CD14-positive monocyte (primary cell): Measurements from ENCODE around the gene COCH. TPM values are rescaled to one million over a fixed set of nuclear protein-coding genes. Genes with fewer than 3 reads are reported as not detected.

Experiments
- DNase-seq, 3 donors: peaks; one replicate each; pipeline ENCODE4 v3.0.0-alpha.2; 2011 to 2022
- H2AFZ ChIP-seq: 2 replicates; pipeline ENCODE4 v1.6.0; 2012; ENCODE audit warnings: mild to moderate bottlenecking, low read depth, low read length, inconsistent platforms; ENCODE audit not compliant: insufficient read depth, poor library complexity, severe bottlenecking
- H3K27ac ChIP-seq, 2 donors: 1 replicate in 1 of 2; 2 replicates in 1 of 2; pipeline ENCODE4 v1.5.1; 2012 to 2013; ENCODE audit warnings: low read length in 2 of 2, control low read depth in 1 of 2, inconsistent platforms in 1 of 2, low read depth in 1 of 2, mild to moderate bottlenecking in 1 of 2
- H3K27me3 ChIP-seq, 2 donors: one replicate each; pipeline versions ENCODE4 v1.6.0 to v1.6.1; 2011 to 2013; ENCODE audit warnings: low read length in 2 of 2; ENCODE audit not compliant: control insufficient read depth in 2 of 2, insufficient read depth in 2 of 2
- H3K36me3 ChIP-seq, 2 donors: replicated peaks in 1 of 2; 1 replicate in 1 of 2; 2 replicates in 1 of 2; pipeline versions ENCODE4 v1.5.1 to v1.6.1; 2012 to 2013; ENCODE audit warnings: low read length in 2 of 2, control low read depth in 1 of 2, inconsistent platforms in 1 of 2, mild to moderate bottlenecking in 1 of 2; ENCODE audit not compliant: insufficient read depth in 2 of 2, control insufficient read depth in 1 of 2
- H3K4me1 ChIP-seq, 2 donors: 1 replicate in 1 of 2; 2 replicates in 1 of 2; pipeline versions ENCODE4 v1.5.1 to v1.6.1; 2012 to 2013; ENCODE audit warnings: low read length in 2 of 2, control low read depth in 1 of 2, inconsistent platforms in 1 of 2, mild to moderate bottlenecking in 1 of 2, moderate library complexity in 1 of 2; ENCODE audit not compliant: insufficient read depth in 2 of 2, control insufficient read depth in 1 of 2
- H3K4me2 ChIP-seq: replicated peaks from 2 replicates; pipeline ENCODE3; 2012; ENCODE audit warnings: low read length, moderate library complexity, mild to moderate bottlenecking; ENCODE audit not compliant: poor library complexity, severe bottlenecking; ENCODE audit errors: extremely low read depth
- H3K4me3 ChIP-seq, 3 experiments: fragments of 200-600 bp in 1 of 3; sonication (generic) in 1 of 3; replicated peaks in 1 of 3; 1 replicate in 2 of 3; 2 replicates in 1 of 3; pipeline ENCODE4 v1.5.1; 2011 to 2013; ENCODE audit warnings: low read length in 3 of 3, mild to moderate bottlenecking in 3 of 3, control low read depth in 2 of 3, low read depth in 2 of 3, inconsistent platforms in 1 of 3, moderate library complexity in 1 of 3
- H3K79me2 ChIP-seq: 2 replicates; pipeline ENCODE4 v1.6.0; 2012; ENCODE audit warnings: mild to moderate bottlenecking, control low read depth, inconsistent platforms, low read length, moderate library complexity; ENCODE audit not compliant: insufficient read depth
- H3K9ac ChIP-seq: 2 replicates; pipeline ENCODE4 v1.6.0; 2017; ENCODE audit warnings: low read length, mild to moderate bottlenecking; ENCODE audit not compliant: insufficient read depth, poor library complexity, severe bottlenecking
- H3K9me3 ChIP-seq, 2 donors: replicated peaks in 1 of 2; 1 replicate in 1 of 2; 2 replicates in 1 of 2; pipeline versions ENCODE4 v1.5.1 to v1.6.1; 2012 to 2013; ENCODE audit warnings: low read length in 2 of 2, control low read depth in 1 of 2; ENCODE audit not compliant: control insufficient read depth in 1 of 2, insufficient read depth in 1 of 2
- H4K20me1 ChIP-seq: 2 replicates; pipeline ENCODE4 v1.6.0; 2012; ENCODE audit warnings: mild to moderate bottlenecking, low read length, control low read depth, moderate library complexity; ENCODE audit not compliant: insufficient read depth
- H3K27ac Mint-ChIP-seq, 7 donors: one replicate each; pipeline ENCODE4 v1.8.0; 2020; ENCODE audit warnings: mild to moderate bottlenecking in 7 of 7, mixed read lengths in 7 of 7, moderate library complexity in 6 of 7, inconsistent platforms in 2 of 7
- H3K27me3 Mint-ChIP-seq, 3 donors: one replicate each; pipeline ENCODE4 v1.8.0; 2021 to 2022; ENCODE audit warnings: low read depth in 3 of 3, mild to moderate bottlenecking in 3 of 3, mixed read lengths in 3 of 3, moderate library complexity in 3 of 3, inconsistent platforms in 1 of 3
- H3K36me3 Mint-ChIP-seq, 2 donors: one replicate each; pipeline ENCODE4 v1.8.0; 2020; ENCODE audit warnings: mixed read lengths in 2 of 2, inconsistent platforms in 1 of 2, mild to moderate bottlenecking in 1 of 2
- H3K4me1 Mint-ChIP-seq: one replicate; pipeline ENCODE4 v1.8.0; 2020; ENCODE audit warnings: mild to moderate bottlenecking, mixed read lengths
- H3K4me3 Mint-ChIP-seq, 2 donors: one replicate each; pipeline ENCODE4 v1.8.0; 2020; ENCODE audit warnings: mild to moderate bottlenecking in 2 of 2, mixed read lengths in 2 of 2, moderate library complexity in 1 of 2
- H3K9me3 Mint-ChIP-seq, 7 donors: one replicate each; pipeline ENCODE4 v1.8.0; 2020 to 2022; ENCODE audit warnings: mixed read lengths in 7 of 7, mild to moderate bottlenecking in 6 of 7, moderate library complexity in 6 of 7, inconsistent platforms in 2 of 7
- WGBS: methylation state at CpG from one replicate; pipeline ENCODE4 v1.1.5; 2013; ENCODE audit warnings: missing lambda C conversion rate; ENCODE audit not compliant: insufficient coverage; 5-methylcytosine and 5-hydroxymethylcytosine counted together
- intact Hi-C, 2 donors: fragments of 100-400 bp; cut with micrococcal nuclease; formaldehyde crosslinking; loops; one replicate each; pipeline versions ENCODE4 v1.15.0 to v1.15.1; 2023
- polyA plus RNA-seq, 3 donors: library from polyadenylated mRNA; depleted of rRNA in 1 of 3; unstranded in 2 of 3; stranded (reverse) in 1 of 3; fragments of 300-500 nt in 2 of 3; fragments of >200 nt in 1 of 3; fragmentation: Illumina TruSeq in 2 of 3; gene quantifications; 1 replicate in 2 of 3; 2 replicates in 1 of 3; pipeline ENCODE4 v1.2.3, GENCODE V29; 2012 to 2021
- TF ChIP-seq, protein P1 (sequence below): fragments of 200-600 bp; IDR thresholded peaks from one replicate; pipeline ENCODE4 v1.8.0; 2022; ENCODE audit warnings: antibody characterized with exemption, mild to moderate bottlenecking

Gene COCH
- polyA plus RNA-seq, 3 donors = 0.48 to 2.0 (median 0.87) TPM

GRCh38 chr14:30864934-30865333 lies 9.4 kb upstream of the COCH start:
- peaks cover 0 to 15% (median 3%) of the 10 kb centered on the region in 7 donors for H3K9me3 Mint-ChIP-seq
- Histone ChIP-seq H3K4me3 (no peak overlapping the region), H3K9me3 (no peaks in the 10 kb centered on the region), H2AFZ (no peak overlapping the region), H3K9ac (no peak overlapping the region), H4K20me1 (no peaks in the 10 kb centered on the region), H3K27me3 (no peaks in the 10 kb centered on the region), H3K36me3 (no peaks in the 10 kb centered on the region), H3K79me2 (no peaks in the 10 kb centered on the region), H3K4me2 (no peak overlapping the region), H3K27ac (no peak overlapping the region), H3K4me1 (peaks cover 39 to 40% of the 10 kb centered on the region in 2 donors)
- peaks cover 0 to 2% (median 2%) of the 10 kb centered on the region in 3 donors for H3K27me3 Mint-ChIP-seq
- intact Hi-C loops = no loop called here
- 0% methylated on average over 1 of the region's 5 CpGs for WGBS
- H3K4me3 Mint-ChIP-seq = no peak overlapping the region
- no peaks in the 10 kb centered on the region for H3K36me3 Mint-ChIP-seq
- H3K27ac Mint-ChIP-seq = no peak overlapping the region
- TF ChIP-seq, protein P1, sequence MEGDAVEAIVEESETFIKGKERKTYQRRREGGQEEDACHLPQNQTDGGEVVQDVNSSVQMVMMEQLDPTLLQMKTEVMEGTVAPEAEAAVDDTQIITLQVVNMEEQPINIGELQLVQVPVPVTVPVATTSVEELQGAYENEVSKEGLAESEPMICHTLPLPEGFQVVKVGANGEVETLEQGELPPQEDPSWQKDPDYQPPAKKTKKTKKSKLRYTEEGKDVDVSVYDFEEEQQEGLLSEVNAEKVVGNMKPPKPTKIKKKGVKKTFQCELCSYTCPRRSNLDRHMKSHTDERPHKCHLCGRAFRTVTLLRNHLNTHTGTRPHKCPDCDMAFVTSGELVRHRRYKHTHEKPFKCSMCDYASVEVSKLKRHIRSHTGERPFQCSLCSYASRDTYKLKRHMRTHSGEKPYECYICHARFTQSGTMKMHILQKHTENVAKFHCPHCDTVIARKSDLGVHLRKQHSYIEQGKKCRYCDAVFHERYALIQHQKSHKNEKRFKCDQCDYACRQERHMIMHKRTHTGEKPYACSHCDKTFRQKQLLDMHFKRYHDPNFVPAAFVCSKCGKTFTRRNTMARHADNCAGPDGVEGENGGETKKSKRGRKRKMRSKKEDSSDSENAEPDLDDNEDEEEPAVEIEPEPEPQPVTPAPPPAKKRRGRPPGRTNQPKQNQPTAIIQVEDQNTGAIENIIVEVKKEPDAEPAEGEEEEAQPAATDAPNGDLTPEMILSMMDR = no peak
- peaks cover 42% of the 10 kb centered on the region for H3K4me1 Mint-ChIP-seq
- DNase-seq = no peak

- 100% methylated on average over 3 of the region's 5 CpGs for WGBS
- H3K9me3 Mint-ChIP-seq = peaks cover 0 to 6% (median 0%) of the 10 kb centered on the region in 7 donors
- TF ChIP-seq, protein P1 = no peak
- no peak overlapping the region for H3K4me2 ChIP-seq
- H3K4me3 ChIP-seq = no peak overlapping the region
- H3K27me3 Mint-ChIP-seq = peaks cover 16 to 22% (median 19%) of the 10 kb centered on the region in 3 donors
- H3K36me3 ChIP-seq = no peaks in the 10 kb centered on the region
- peaks cover 4 to 5% of the 10 kb centered on the region in 2 donors for H3K4me1 ChIP-seq
- H2AFZ ChIP-seq = no peak overlapping the region
- no peak overlapping the region for H3K27ac Mint-ChIP-seq
- H3K36me3 Mint-ChIP-seq = peaks cover 3 to 6% of the 10 kb centered on the region in 2 donors
- no peak for DNase-seq
- no peaks in the 10 kb centered on the region for H4K20me1 ChIP-seq
- no peak overlapping the region for H3K9ac ChIP-seq
- peaks cover 12% of the 10 kb centered on the region for H3K4me1 Mint-ChIP-seq
- H3K9me3 ChIP-seq = no peaks in the 10 kb centered on the region
- intact Hi-C loops = no loop called here
- H3K79me2 ChIP-seq = no peaks in the 10 kb centered on the region
- no peak overlapping the region for H3K4me3 Mint-ChIP-seq
- H3K27me3 ChIP-seq = peaks cover 2 to 13% of the 10 kb centered on the region in 2 donors
- no peak overlapping the region for H3K27ac ChIP-seq
Observed at GRCh38 chr14:30868736-30869135, 5.6 kb upstream of the COCH start.
